Cardiac septum (tissue), 1 donor: ENCODE data around the gene NFKB1. TPM values are rescaled to one million over a fixed set of nuclear protein-coding genes. Genes with fewer than 3 reads are reported as not detected.

Source experiments
- DNase-seq: peaks from one replicate; pipeline ENCODE4 v3.0.0-alpha.2; 2020; ENCODE audit warnings: low spot score
- intact Hi-C: fragments of 100-400 bp; cut with DNase I; formaldehyde crosslinking; loops from one replicate; pipeline ENCODE4 v1.14.0; 2022
- total RNA-seq: library from RNA; stranded (reverse); fragmentation: NEBNext Ultra II Directional; extraction: Animal tissue kit (Norgen Biotek cat#: 25700); gene quantifications from one replicate; pipeline ENCODE4 v1.2.1, GENCODE V29; 2021
- donor health status: DM: no; HTN: no; CAD: no.

NFKB1 gene
- total RNA-seq, 1 donor from 2014 or later = 28.7 TPM

GRCh38 chr4:102640669-102641068 is 139.5 kb downstream of the NFKB1 start:
- no peak for DNase-seq
- intact Hi-C loops = loop anchor here (5.0 kb wide), 1 partner anchor 187 kb away; the partner anchor contains the start of gene UBE2D3

- intact Hi-C loops = loop anchor here (5.0 kb wide), 1 partner anchor 186 kb away; the partner anchor contains the start of gene UBE2D3
- no peak for DNase-seq
These were observed 140.6 kb downstream of the NFKB1 start for GRCh38 chr4:102641793-102642192.

GRCh38 chr4:102642631-102643298 is 141.6 kb downstream of the NFKB1 start:
- no peak for DNase-seq

GRCh38 chr4:102647117-102647516 is 146.0 kb downstream of the NFKB1 start:
- intact Hi-C loops = no loop called here
- DNase-seq = no peak

More at GRCh38 chr4:102642631-102643298, 141.6 kb downstream of the NFKB1 start:
- intact Hi-C loops = loop anchor here (5.0 kb wide), 1 partner anchor 185 kb away; the partner anchor contains the start of gene UBE2D3

GRCh38 chr4:102657206-102657605 is 156.0 kb downstream of the NFKB1 start:
- DNase-seq = no peak
- intact Hi-C loops = no loop called here

GRCh38 chr4:102663073-102663472 is 161.9 kb downstream of the NFKB1 start:
- intact Hi-C loops = no loop called here
- no peak for DNase-seq

- DNase-seq = no peak
- intact Hi-C loops = no loop called here
These were observed 164.4 kb downstream of the NFKB1 start for GRCh38 chr4:102665527-102665926.

Other genes with a start within 250 kb of the NFKB1 start
- 3.0 TPM for gene SLC39A8, start 155.9 kb upstream of the NFKB1 start, total RNA-seq